ENCODE results near the gene DIAPH3.
"Not testable (repeated sequence)": the region's sequence is repeated elsewhere in the genome, so short reads cannot be mapped to it uniquely, and the experiment has no call there.

DIAPH3 gene

GRCh38 chr13:60091573-60091972, 72.2 kb downstream of the DIAPH3 start:
- no peak for DNase-seq

GRCh38 chr13:60090574-60090973, 73.2 kb downstream of the DIAPH3 start:
- no peak for DNase-seq

GRCh38 chr13:60083780-60084179, 79.9 kb downstream of the DIAPH3 start:
- DNase-seq: not testable (repeated sequence)

- no peak for DNase-seq
Observed at GRCh38 chr13:60080850-60081249, 82.9 kb downstream of the DIAPH3 start.

GRCh38 chr13:60078226-60078625, 85.5 kb downstream of the DIAPH3 start:
- no peak for DNase-seq

- DNase-seq: no peak
Observed at GRCh38 chr13:60075850-60076249, 87.9 kb downstream of the DIAPH3 start.

GRCh38 chr13:60074397-60074796, 89.3 kb downstream of the DIAPH3 start:
- no peak for DNase-seq

- DNase-seq: no peak
Observed at GRCh38 chr13:60066226-60066625, 97.5 kb downstream of the DIAPH3 start.

GRCh38 chr13:60062502-60062901, 101.2 kb downstream of the DIAPH3 start:
- no peak for DNase-seq

GRCh38 chr13:60061737-60062136, 102.0 kb downstream of the DIAPH3 start:
- DNase-seq: no peak

GRCh38 chr13:60051754-60052285, 111.9 kb downstream of the DIAPH3 start:
- DNase-seq: no peak

- not testable (repeated sequence) for DNase-seq
Observed at GRCh38 chr13:60048353-60048752, 115.4 kb downstream of the DIAPH3 start.

- DNase-seq: no peak
Observed at GRCh38 chr13:60047918-60048317, 115.8 kb downstream of the DIAPH3 start.

GRCh38 chr13:60044321-60044720, 119.4 kb downstream of the DIAPH3 start:
- no peak for DNase-seq

GRCh38 chr13:60043262-60043661, 120.5 kb downstream of the DIAPH3 start:
- DNase-seq: no peak

- not testable (repeated sequence) for DNase-seq
Observed at GRCh38 chr13:60040668-60041067, 123.1 kb downstream of the DIAPH3 start.

GRCh38 chr13:60035874-60036273, 127.9 kb downstream of the DIAPH3 start:
- no peak for DNase-seq

- DNase-seq: no peak
Observed at GRCh38 chr13:60032851-60033250, 130.9 kb downstream of the DIAPH3 start.

GRCh38 chr13:60028021-60028420, 135.7 kb downstream of the DIAPH3 start:
- DNase-seq: no peak

GRCh38 chr13:60026286-60026685, 137.4 kb downstream of the DIAPH3 start:
- DNase-seq: no peak

GRCh38 chr13:60020288-60020687, 143.4 kb downstream of the DIAPH3 start:
- DNase-seq: no peak

GRCh38 chr13:60019119-60019993, 144.4 kb downstream of the DIAPH3 start:
- peak; percentile 48 for DNase-seq

- DNase-seq: no peak
Observed at GRCh38 chr13:60018536-60018935, 145.2 kb downstream of the DIAPH3 start.

GRCh38 chr13:60016229-60016628, 147.5 kb downstream of the DIAPH3 start:
- DNase-seq: no peak

- no peak for DNase-seq
Observed at GRCh38 chr13:60013166-60013565, 150.6 kb downstream of the DIAPH3 start.
